ENCODE results near the gene FNDC8. TPM values are rescaled to one million over a fixed set of nuclear protein-coding genes. Genes with fewer than 3 reads are reported as not detected.

FNDC8 gene
- total RNA-seq, 1 experiment from 2014 or later = not detected

Other genes with a start within 250 kb of the FNDC8 start
- 0.33 TPM in 1 of 2 replicates, not detected in the other for gene CCT6B, start 160.2 kb upstream of the FNDC8 start, total RNA-seq (2014; rRNA removed)
- gene ZNF830, start 160.1 kb upstream of the FNDC8 start, total RNA-seq (2014; rRNA removed) = 5.0 and 9.6 TPM in 2 replicates
- 43.2 and 53.6 TPM in 2 replicates for gene LIG3, start 141.1 kb upstream of the FNDC8 start, total RNA-seq (2014; rRNA removed)
- gene RFFL, start 57.9 kb upstream of the FNDC8 start, total RNA-seq (2014; rRNA removed) = 37.7 and 46.4 TPM in 2 replicates
- 10.7 and 16.5 TPM in 2 replicates for gene RAD51D, start 1.8 kb upstream of the FNDC8 start, total RNA-seq (2014; rRNA removed)
- 18.6 and 33.5 TPM in 2 replicates for gene NLE1, start 20.7 kb downstream of the FNDC8 start, total RNA-seq (2014; rRNA removed)
- gene UNC45B, start 26.2 kb downstream of the FNDC8 start, total RNA-seq (2014; rRNA removed) = not detected in 2 replicates
- not detected in 2 replicates for gene SLC35G3, start 72.8 kb downstream of the FNDC8 start, total RNA-seq (2014; rRNA removed)
- gene SLFN5, start 121.5 kb downstream of the FNDC8 start, total RNA-seq (2014; rRNA removed) = 7.5 and 14.5 TPM in 2 replicates

Data from PC-3 (cell line).